GM23338 (cell line): ENCODE results near the gene CDK14. TPM values are rescaled to one million over a fixed set of nuclear protein-coding genes. Genes with fewer than 3 reads are reported as not detected.

Experiments used
- ATAC-seq: fragments of 200-7000 bp; cut with Tn5 transposase; 3 replicates; pipeline ENCODE4 v1.9.1; 2020
- DNase-seq: peaks from one replicate; pipeline ENCODE4 v3.0.0-alpha.2; 2015; ENCODE audit warnings: low spot score
- H2AFZ ChIP-seq: fragments of 200-600 bp; sonication (generic); 2 replicates; pipeline ENCODE4 v1.8.0; 2016; ENCODE audit warnings: antibody characterized with exemption, mild to moderate bottlenecking, moderate library complexity
- H3F3A ChIP-seq: fragments of 200-600 bp; sonication (generic); replicated peaks from 2 replicates; pipeline ENCODE4 v1.8.0; 2017; ENCODE audit warnings: antibody characterized with exemption, mixed run types, low read depth
- H3K27ac ChIP-seq: fragments of 200-600 bp; sonication (generic); 2 replicates; pipeline ENCODE4 v1.6.1; 2016; ENCODE audit warnings: low read depth
- H3K27me3 ChIP-seq: fragments of 200-600 bp; sonication (generic); 2 replicates; pipeline ENCODE4 v1.8.0; 2016; ENCODE audit warnings: mild to moderate bottlenecking, mixed run types, moderate library complexity; ENCODE audit not compliant: insufficient read depth
- H3K36me3 ChIP-seq: fragments of 200-600 bp; sonication (generic); 2 replicates; pipeline ENCODE4 v1.8.0; 2016; ENCODE audit warnings: mild to moderate bottlenecking; ENCODE audit not compliant: insufficient read depth
- H3K4me1 ChIP-seq: fragments of 200-600 bp; sonication (generic); 2 replicates; pipeline ENCODE4 v1.8.0; 2016; ENCODE audit warnings: mild to moderate bottlenecking, moderate library complexity; ENCODE audit not compliant: insufficient read depth
- H3K4me2 ChIP-seq: fragments of 200-600 bp; sonication (generic); 2 replicates; pipeline ENCODE4 v1.7.1; 2017; ENCODE audit warnings: mixed run types
- H3K4me3 ChIP-seq: fragments of 200-600 bp; sonication (generic); 2 replicates; pipeline ENCODE4 v1.6.1; 2016; ENCODE audit warnings: mixed run types
- H3K79me2 ChIP-seq: fragments of 200-600 bp; sonication (generic); replicated peaks from 2 replicates; pipeline ENCODE4 v1.8.0; 2017; ENCODE audit warnings: mild to moderate bottlenecking; ENCODE audit not compliant: insufficient read depth
- H3K9me2 ChIP-seq: fragments of 200-600 bp; sonication (generic); 2 replicates; pipeline ENCODE4 v1.8.0; 2017; ENCODE audit not compliant: insufficient read depth
- H4K20me1 ChIP-seq: fragments of 200-600 bp; sonication (generic); replicated peaks from 2 replicates; pipeline ENCODE4 v1.8.0; 2017; ENCODE audit warnings: mild to moderate bottlenecking; ENCODE audit not compliant: insufficient read depth
- H3K27ac Mint-ChIP-seq: 2 replicates; pipeline ENCODE4 v1.8.0; 2020; ENCODE audit warnings: inconsistent platforms, mild to moderate bottlenecking, moderate library complexity, mixed read lengths
- H3K27me3 Mint-ChIP-seq: 3 replicates; pipeline ENCODE4 v1.8.0; 2022; ENCODE audit warnings: low read depth, mild to moderate bottlenecking, moderate library complexity, mixed read lengths, inconsistent platforms; ENCODE audit not compliant: insufficient read depth, poor library complexity
- H3K36me3 Mint-ChIP-seq: 3 replicates; pipeline ENCODE4 v1.8.0; 2021; ENCODE audit warnings: low read depth, mild to moderate bottlenecking, inconsistent platforms, moderate library complexity, mixed read lengths
- H3K4me1 Mint-ChIP-seq: 3 replicates; pipeline ENCODE4 v1.8.0; 2020; ENCODE audit warnings: mild to moderate bottlenecking, inconsistent platforms, mixed read lengths
- H3K4me3 Mint-ChIP-seq: 3 replicates; pipeline ENCODE4 v1.8.0; 2021; ENCODE audit warnings: moderate library complexity, mild to moderate bottlenecking, inconsistent platforms, mixed read lengths
- H3K9me3 Mint-ChIP-seq: 3 replicates; pipeline ENCODE4 v1.8.0; 2020; ENCODE audit warnings: moderate library complexity, mild to moderate bottlenecking, inconsistent platforms, mixed read lengths
- CREB1 ChIP-seq: fragments of 250-450 bp; sonication (Bioruptor Pico); IDR thresholded peaks from 2 replicates; pipeline ENCODE4 v1.5.0; 2020; ENCODE audit warnings: low read depth, mild to moderate bottlenecking, moderate library complexity
- CTCF ChIP-seq, 2 experiments: fragments of 200-600 bp in 1 of 2; sonication (generic) in 1 of 2; conservative IDR thresholded peaks; 2 replicates each; pipeline versions ENCODE4 v1.5.1 to v1.6.1; 2016 to 2017; ENCODE audit warnings: antibody characterized with exemption in 2 of 2, low read depth in 2 of 2, mild to moderate bottlenecking in 2 of 2, moderate library complexity in 1 of 2
- ETS1 ChIP-seq: IDR thresholded peaks from 2 replicates; pipeline ENCODE4 v1.6.1; 2016; ENCODE audit warnings: antibody characterized with exemption
- EZH2 ChIP-seq: fragments of 200-600 bp; sonication (generic); IDR thresholded peaks from one replicate; pipeline ENCODE4 v1.8.0; 2017; ENCODE audit warnings: antibody characterized with exemption, mild to moderate bottlenecking, low read depth; ENCODE audit not compliant: unreplicated experiment
- EZH2phosphoT487 ChIP-seq: fragments of 200-600 bp; sonication (generic); IDR thresholded peaks from one replicate; pipeline ENCODE4 v1.8.1; 2018; ENCODE audit warnings: antibody characterized with exemption; ENCODE audit not compliant: unreplicated experiment
- JUNB ChIP-seq: IDR thresholded peaks from one replicate; pipeline ENCODE4 v1.6.1; 2016; ENCODE audit warnings: antibody characterized with exemption; ENCODE audit not compliant: unreplicated experiment
- NANOG ChIP-seq: IDR thresholded peaks from 2 replicates; pipeline ENCODE4 v1.6.1; 2016; ENCODE audit warnings: antibody characterized with exemption, borderline replicate concordance
- POLR2AphosphoS5 ChIP-seq: IDR thresholded peaks from 2 replicates; pipeline ENCODE4 v1.6.1; 2016; ENCODE audit warnings: antibody characterized with exemption, low read depth
- REST ChIP-seq: IDR thresholded peaks from one replicate; pipeline ENCODE4 v1.6.1; 2018; ENCODE audit warnings: antibody characterized with exemption; ENCODE audit not compliant: unreplicated experiment
- STAT1 ChIP-seq: IDR thresholded peaks from one replicate; pipeline ENCODE4 v1.6.1; 2016; ENCODE audit warnings: antibody characterized with exemption; ENCODE audit not compliant: unreplicated experiment
- ZNF114 ChIP-seq: fragments of 250-450 bp; sonication (Bioruptor Pico); IDR thresholded peaks from 2 replicates; pipeline ENCODE4 v1.5.0; 2020; ENCODE audit warnings: mild to moderate bottlenecking, moderate library complexity
- ZNF331 ChIP-seq: fragments of 250-450 bp; sonication (Bioruptor Pico); IDR thresholded peaks from 2 replicates; pipeline ENCODE4 v1.5.0; 2020; ENCODE audit warnings: low read depth, mild to moderate bottlenecking, moderate library complexity
- polyA plus RNA-seq: library from polyadenylated mRNA; unstranded; fragments of >200 nt; fragmentation: Nextera tagmentation; extraction: Ambion mirVana; gene quantifications from 2 replicates; pipeline ENCODE4 v1.2.1, GENCODE V29; 2016
- total RNA-seq: library from RNA; depleted of rRNA; stranded (reverse); fragments of >200 nt; shearing (Covaris generic); gene quantifications from 2 replicates; pipeline ENCODE4 v1.2.3, GENCODE V29; 2014

Gene CDK14
- total and polyA plus RNA-seq, 2 experiments from 2014 or later = 11.2 to 24.0 TPM

DNA sequence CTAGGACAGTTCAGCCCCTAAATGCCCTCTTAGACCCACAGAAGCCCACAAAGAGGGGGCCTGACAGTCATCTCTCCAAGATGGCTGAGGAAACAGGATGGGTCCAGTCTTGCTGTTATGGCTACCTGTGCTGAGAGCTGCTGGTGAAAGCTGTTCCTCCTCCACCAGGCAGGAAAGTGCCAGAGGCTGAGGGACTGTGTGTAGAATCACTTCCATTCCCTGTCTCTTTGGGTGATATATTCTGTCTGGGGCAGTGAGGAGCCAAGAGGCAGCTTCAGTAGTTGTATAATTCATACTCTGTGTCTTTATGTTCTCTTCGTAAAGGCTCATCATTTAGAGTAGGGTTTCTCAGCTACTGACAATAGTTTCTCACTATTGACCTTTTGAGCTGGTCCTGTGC, 425.8 kb downstream of the CDK14 start (continued):
- TF ChIP-seq REST (no peak), ZNF114 (CRISPR knock-in tag) (no peak), CTCF (conservative IDR thresholded peaks at IDR 0.05; ENCODE audit: low read depth in 2 of 2) (no peak), EZH2phosphoT487 (no peak), JUNB (no peak), ETS1 (no peak), EZH2 (no peak), POLR2AphosphoS5 (no peak), NANOG (no peak), CREB1 (CRISPR knock-in tag) (no peak), ZNF331 (CRISPR knock-in tag) (no peak), STAT1 (no peak)

DNA sequence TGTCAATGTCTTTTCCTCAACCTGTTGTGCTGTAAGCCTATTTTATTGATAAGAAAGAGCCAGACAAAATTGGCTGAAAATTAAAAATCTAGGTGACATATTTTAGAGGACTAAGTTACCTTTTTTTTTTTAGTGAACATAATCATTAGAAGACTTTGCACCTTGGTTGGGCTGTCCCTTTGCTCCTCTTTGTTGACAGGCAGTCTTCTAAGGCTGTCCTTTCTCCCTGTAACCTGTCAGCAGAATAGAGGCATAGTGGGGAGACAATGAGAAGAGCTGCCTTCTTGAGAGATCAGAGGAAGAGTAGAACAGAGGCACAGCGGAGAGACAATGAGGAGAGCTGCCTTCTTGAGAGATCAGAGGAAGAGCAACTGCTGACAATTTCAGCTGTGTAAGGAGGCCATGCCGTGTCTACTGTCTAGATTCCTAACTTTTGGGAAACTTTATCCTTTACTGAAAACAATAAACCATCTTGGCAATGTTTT, 429.8 kb downstream of the CDK14 start:
- H3K9me3 Mint-ChIP-seq = no peaks in the 10 kb centered on the region
- TF ChIP-seq EZH2phosphoT487 (no peak), EZH2 (no peak), CREB1 (CRISPR knock-in tag) (no peak), NANOG (no peak), ZNF331 (CRISPR knock-in tag) (no peak), ETS1 (no peak), POLR2AphosphoS5 (no peak), JUNB (no peak), CTCF (conservative IDR thresholded peaks at IDR 0.05; ENCODE audit: low read depth in 2 of 2) (no peak)

More for the DNA sequence above, 429.8 kb downstream of the CDK14 start:
- no peaks in the 10 kb centered on the region for H4K20me1 ChIP-seq
- H3K4me3 Mint-ChIP-seq = no peak overlapping the region
- no peak overlapping the region for H2AFZ ChIP-seq
- H3K4me1 ChIP-seq = peaks cover 20% of the 10 kb centered on the region
- no peaks in the 10 kb centered on the region for H3K36me3 ChIP-seq
- H3F3A ChIP-seq = no peaks in the 10 kb centered on the region
- H3K9me2 ChIP-seq = no peaks in the 10 kb centered on the region
- peaks cover 9% of the 10 kb centered on the region; the same call in 2 of the 3 replicates for H3K36me3 Mint-ChIP-seq
- H3K4me2 ChIP-seq = no peak overlapping the region
- H3K79me2 ChIP-seq = no peaks in the 10 kb centered on the region
- ATAC-seq = peak; percentile 52
- peaks cover 18% of the 10 kb centered on the region for H3K4me1 Mint-ChIP-seq
- no peak overlapping the region for H3K4me3 ChIP-seq
- no peaks in the 10 kb centered on the region for H3K27me3 ChIP-seq
- H3K27ac Mint-ChIP-seq = no peak overlapping the region
- H3K27ac ChIP-seq = no peak overlapping the region
- peaks cover 4% of the 10 kb centered on the region for H3K27me3 Mint-ChIP-seq
- DNase-seq = no peak
